H9 (cell line): ENCODE results near the gene DNER. TPM values are rescaled to one million over a fixed set of nuclear protein-coding genes. Genes with fewer than 3 reads are reported as not detected.

Experiments used
- DNase-seq: peaks from one replicate; pipeline ENCODE4 v3.0.0-alpha.2; 2017
- H2AFZ ChIP-seq: one replicate; pipeline ENCODE4 v1.6.1; 2013; ENCODE audit warnings: mild to moderate bottlenecking, low read length, control low read depth, moderate library complexity
- H2AK5ac ChIP-seq: 2 replicates; pipeline ENCODE4 v1.6.1; 2013; ENCODE audit warnings: low read length, control low read depth, mixed read lengths; ENCODE audit not compliant: insufficient read length
- H2BK120ac ChIP-seq: one replicate; pipeline ENCODE4 v1.6.1; 2013; ENCODE audit warnings: low read depth, mild to moderate bottlenecking, low read length, control low read depth, inconsistent platforms; ENCODE audit not compliant: poor library complexity, severe bottlenecking
- H2BK12ac ChIP-seq: 2 replicates; pipeline ENCODE4 v1.6.1; 2013; ENCODE audit warnings: low read length, control low read depth, mixed read lengths, low read depth; ENCODE audit not compliant: insufficient read length
- H2BK15ac ChIP-seq: 2 replicates; pipeline ENCODE4 v1.6.1; 2013; ENCODE audit warnings: low read depth, low read length, control low read depth
- H2BK20ac ChIP-seq: one replicate; pipeline ENCODE4 v1.6.1; 2013; ENCODE audit warnings: low read depth, mild to moderate bottlenecking, low read length, control low read depth, inconsistent platforms; ENCODE audit not compliant: poor library complexity, severe bottlenecking
- H2BK5ac ChIP-seq: 2 replicates; pipeline ENCODE4 v1.6.1; 2013; ENCODE audit warnings: low read length, control low read depth, mixed read lengths; ENCODE audit not compliant: insufficient read length
- H3K14ac ChIP-seq: 2 replicates; pipeline ENCODE4 v1.6.1; 2013; ENCODE audit warnings: low read length, control low read depth; ENCODE audit not compliant: insufficient read depth
- H3K18ac ChIP-seq: 2 replicates; pipeline ENCODE4 v1.6.1; 2013; ENCODE audit warnings: low read depth, mild to moderate bottlenecking, mixed read lengths, low read length, control low read depth; ENCODE audit not compliant: insufficient read length
- H3K23ac ChIP-seq: 2 replicates; pipeline ENCODE4 v1.6.1; 2013; ENCODE audit warnings: low read length, control low read depth, mixed read lengths, low read depth; ENCODE audit not compliant: insufficient read length
- H3K23me2 ChIP-seq: 2 replicates; pipeline ENCODE4 v1.6.1; 2013; ENCODE audit warnings: low read depth, mild to moderate bottlenecking, mixed read lengths, low read length, control low read depth; ENCODE audit not compliant: insufficient read length, poor library complexity, severe bottlenecking
- H3K27ac ChIP-seq: 2 replicates; pipeline ENCODE4 v1.5.1; 2013; ENCODE audit warnings: low read length, control low read depth, mixed read lengths, low read depth; ENCODE audit not compliant: insufficient read length
- H3K27me3 ChIP-seq: 2 replicates; pipeline ENCODE4 v1.6.1; 2013; ENCODE audit warnings: low read length, control low read depth, inconsistent platforms; ENCODE audit not compliant: insufficient read depth
- H3K4ac ChIP-seq: 2 replicates; pipeline ENCODE4 v1.6.1; 2013; ENCODE audit warnings: low read depth, mild to moderate bottlenecking, control low read depth, inconsistent platforms, low read length, moderate library complexity
- H3K4me1 ChIP-seq: 2 replicates; pipeline ENCODE4 v1.6.1; 2013; ENCODE audit warnings: low read length, control low read depth, inconsistent platforms; ENCODE audit not compliant: insufficient read depth
- H3K4me2 ChIP-seq: 2 replicates; pipeline ENCODE4 v1.6.1; 2013; ENCODE audit warnings: low read length, control low read depth, mixed read lengths; ENCODE audit not compliant: insufficient read length, insufficient read depth
- H3K56ac ChIP-seq: 2 replicates; pipeline ENCODE4 v1.6.1; 2013; ENCODE audit warnings: low read depth, mild to moderate bottlenecking, mixed read lengths, low read length, control low read depth; ENCODE audit not compliant: insufficient read length
- H3K79me1 ChIP-seq: 2 replicates; pipeline ENCODE4 v1.6.1; 2013; ENCODE audit warnings: low read depth, mild to moderate bottlenecking, moderate library complexity, low read length, control low read depth, inconsistent platforms; ENCODE audit not compliant: insufficient read depth, poor library complexity, severe bottlenecking
- H3K79me2 ChIP-seq: 2 replicates; pipeline ENCODE4 v1.6.1; 2013; ENCODE audit warnings: low read length, control low read depth, inconsistent platforms; ENCODE audit not compliant: insufficient read depth
- H3K9ac ChIP-seq: 2 replicates; pipeline ENCODE4 v1.6.1; 2013; ENCODE audit warnings: low read length, control low read depth, mixed read lengths; ENCODE audit not compliant: insufficient read length; ENCODE audit errors: extremely low read depth
- H3K9me3 ChIP-seq: one replicate; pipeline ENCODE4 v1.6.1; 2013; ENCODE audit warnings: low read depth, low read length, inconsistent platforms; ENCODE audit not compliant: control insufficient read depth
- H3T11ph ChIP-seq: one replicate; pipeline ENCODE4 v1.6.1; 2013; ENCODE audit warnings: mild to moderate bottlenecking, low read length, control low read depth, inconsistent platforms
- H4K20me1 ChIP-seq: one replicate; pipeline ENCODE4 v1.6.1; 2013; ENCODE audit not compliant: control insufficient read depth, insufficient read length, insufficient read depth
- H4K5ac ChIP-seq: 2 replicates; pipeline ENCODE4 v1.6.1; 2013; ENCODE audit warnings: low read depth, mild to moderate bottlenecking, mixed read lengths, low read length, control low read depth; ENCODE audit not compliant: insufficient read length
- H4K8ac ChIP-seq: replicated peaks from 2 replicates; pipeline ENCODE4 v1.6.1; 2013; ENCODE audit warnings: low read length, control low read depth, mixed read lengths, low read depth; ENCODE audit not compliant: insufficient read length
- H4K91ac ChIP-seq: 2 replicates; pipeline ENCODE4 v1.6.1; 2013; ENCODE audit warnings: low read depth, mild to moderate bottlenecking, moderate library complexity, mixed read lengths, low read length, control low read depth; ENCODE audit not compliant: insufficient read length
- H3K27ac Mint-ChIP-seq, 3 experiments: 2 replicates in 2 of 3; 3 replicates in 1 of 3; pipeline ENCODE4 v1.8.0; 2020 to 2021; ENCODE audit warnings: mixed read lengths in 3 of 3, mild to moderate bottlenecking in 1 of 3, moderate library complexity in 1 of 3
- H3K27me3 Mint-ChIP-seq: 2 replicates; pipeline ENCODE4 v1.8.0; 2021; ENCODE audit warnings: low read depth, mild to moderate bottlenecking, moderate library complexity, mixed read lengths
- H3K36me3 Mint-ChIP-seq, 3 experiments: 2 replicates in 2 of 3; 3 replicates in 1 of 3; pipeline ENCODE4 v1.8.0; 2020 to 2021; ENCODE audit warnings: low read depth in 3 of 3, mixed read lengths in 3 of 3; ENCODE audit not compliant: insufficient read depth in 1 of 3
- H3K4me1 Mint-ChIP-seq, 2 experiments: 2 replicates each; pipeline ENCODE4 v1.8.0; 2020; ENCODE audit warnings: mixed read lengths in 2 of 2
- H3K4me3 Mint-ChIP-seq, 2 experiments: 2 replicates in 1 of 2; 3 replicates in 1 of 2; pipeline ENCODE4 v1.8.0; 2020 to 2021; ENCODE audit warnings: mild to moderate bottlenecking in 2 of 2, mixed read lengths in 2 of 2, moderate library complexity in 1 of 2
- H3K9me3 Mint-ChIP-seq, 2 experiments: 2 replicates in 1 of 2; 3 replicates in 1 of 2; pipeline ENCODE4 v1.8.0; 2020; ENCODE audit warnings: mild to moderate bottlenecking in 2 of 2, mixed read lengths in 2 of 2, moderate library complexity in 1 of 2
- CTCF ChIP-seq: fragments of 200-600 bp; sonication (generic); conservative IDR thresholded peaks from 3 replicates; pipeline ENCODE4 v1.8.0; 2021; ENCODE audit warnings: antibody characterized with exemption, mild to moderate bottlenecking
- WGBS: extraction: QIAGEN DNeasy Blood & Tissue Kit; methylation state at CpG from one replicate; pipeline ENCODE4 v1.1.7; 2013; ENCODE audit warnings: missing lambda C conversion rate, low lambda C conversion rate, mixed read lengths; ENCODE audit not compliant: insufficient read length; ENCODE audit errors: extremely low coverage; 5-methylcytosine and 5-hydroxymethylcytosine counted together
- total RNA-seq: library from RNA; stranded (reverse); gene quantifications from 2 replicates; pipeline ENCODE4 v1.2.1, GENCODE V29; 2021

The DNER gene
- total RNA-seq, 1 experiment from 2014 or later, result 1.0 TPM

- no peak overlapping the region for H4K8ac ChIP-seq
- Mint-ChIP-seq H3K27ac (no peak overlapping the region), H3K9me3 (peaks cover 0 to 2% of the 10 kb centered on the region in 2 experiments; a peak in 2 of 5 replicates), H3K4me3 (no peak overlapping the region), H3K4me1 (no peaks in the 10 kb centered on the region), H3K36me3 (0 out of 7 replicates have a peak, but pooled peaks cover 0 to 2% (median 0%) of the 10 kb centered on the region in 3 experiments), H3K27me3 (no peaks in the 10 kb centered on the region)
- no peak overlapping the region for H3K23ac ChIP-seq
- no peak overlapping the region for H3K9ac ChIP-seq
- H3K56ac ChIP-seq, result no peak overlapping the region
- H3K14ac ChIP-seq, result no peak overlapping the region
- no peak overlapping the region for H3T11ph ChIP-seq
- H3K4me1 ChIP-seq, result no peaks in the 10 kb centered on the region
- no peak overlapping the region for H2BK15ac ChIP-seq
- no peak for DNase-seq
- WGBS, result no CpG with 5 or more reads among the region's 3 CpGs
- H2AK5ac ChIP-seq, result no peak overlapping the region
- H2BK5ac ChIP-seq, result no peak overlapping the region
- no peak overlapping the region for H3K4me2 ChIP-seq
- H2BK20ac ChIP-seq, result no peak overlapping the region
- no peak overlapping the region for H4K91ac ChIP-seq
- H4K20me1 ChIP-seq, result no peaks in the 10 kb centered on the region
- H4K5ac ChIP-seq, result no peak overlapping the region
- H3K79me1 ChIP-seq, result no peaks in the 10 kb centered on the region
- H3K4ac ChIP-seq, result no peak overlapping the region
- no peaks in the 10 kb centered on the region for H3K9me3 ChIP-seq
- H3K27ac ChIP-seq, result no peak overlapping the region
- no peaks in the 10 kb centered on the region for H3K23me2 ChIP-seq
- H2BK120ac ChIP-seq, result no peak overlapping the region
- no peak overlapping the region for H2BK12ac ChIP-seq
- no peak overlapping the region for H3K18ac ChIP-seq
- no peaks in the 10 kb centered on the region; the same call in 1 of the 2 replicates for H3K27me3 ChIP-seq
- H3K79me2 ChIP-seq, result no peaks in the 10 kb centered on the region
- no peak overlapping the region for H2AFZ ChIP-seq
- TF ChIP-seq CTCF, result no peak
Measured at GRCh38 chr2:229370509-229370908, 343.8 kb downstream of the DNER start.
